ENCODE results near the gene CCDC93.
"Not testable (repeated sequence)": the region's sequence is repeated elsewhere in the genome, so short reads cannot be mapped to it uniquely, and the experiment has no call there.

CCDC93 gene

DNA sequence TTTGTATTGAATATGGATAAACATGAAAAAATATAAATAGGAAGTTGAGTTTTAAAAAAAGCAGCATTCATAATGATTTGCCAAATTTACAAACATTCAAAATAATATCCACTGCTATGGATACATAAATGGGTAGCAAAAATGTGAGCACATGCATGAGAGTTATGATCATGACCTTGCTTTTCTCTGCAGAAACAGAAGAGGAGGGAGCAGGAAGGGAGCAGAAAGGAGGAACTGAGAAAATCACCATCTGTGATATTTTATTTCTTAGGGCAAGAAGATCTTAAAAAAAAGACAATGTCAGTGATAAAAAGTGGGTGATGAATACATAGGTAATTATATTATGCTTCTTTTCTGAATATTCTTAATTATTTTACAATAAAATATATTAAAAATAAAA is 17.7 kb upstream of the CCDC93 start:
- H3K4me3 ChIP-seq (ENCODE audit: low read depth, low read length): no peak overlapping the region
- TF ChIP-seq, protein P1, sequence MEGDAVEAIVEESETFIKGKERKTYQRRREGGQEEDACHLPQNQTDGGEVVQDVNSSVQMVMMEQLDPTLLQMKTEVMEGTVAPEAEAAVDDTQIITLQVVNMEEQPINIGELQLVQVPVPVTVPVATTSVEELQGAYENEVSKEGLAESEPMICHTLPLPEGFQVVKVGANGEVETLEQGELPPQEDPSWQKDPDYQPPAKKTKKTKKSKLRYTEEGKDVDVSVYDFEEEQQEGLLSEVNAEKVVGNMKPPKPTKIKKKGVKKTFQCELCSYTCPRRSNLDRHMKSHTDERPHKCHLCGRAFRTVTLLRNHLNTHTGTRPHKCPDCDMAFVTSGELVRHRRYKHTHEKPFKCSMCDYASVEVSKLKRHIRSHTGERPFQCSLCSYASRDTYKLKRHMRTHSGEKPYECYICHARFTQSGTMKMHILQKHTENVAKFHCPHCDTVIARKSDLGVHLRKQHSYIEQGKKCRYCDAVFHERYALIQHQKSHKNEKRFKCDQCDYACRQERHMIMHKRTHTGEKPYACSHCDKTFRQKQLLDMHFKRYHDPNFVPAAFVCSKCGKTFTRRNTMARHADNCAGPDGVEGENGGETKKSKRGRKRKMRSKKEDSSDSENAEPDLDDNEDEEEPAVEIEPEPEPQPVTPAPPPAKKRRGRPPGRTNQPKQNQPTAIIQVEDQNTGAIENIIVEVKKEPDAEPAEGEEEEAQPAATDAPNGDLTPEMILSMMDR (IDR thresholded peaks at IDR 0.05; ENCODE audit: borderline replicate concordance, insufficient read depth, low read depth, low read length): no peak

GRCh38 chr2:118029025-118029424 is 15.2 kb upstream of the CCDC93 start:
- TF ChIP-seq, protein P1 (IDR thresholded peaks at IDR 0.05; ENCODE audit: borderline replicate concordance, insufficient read depth, low read depth, low read length): no peak
- no peak overlapping the region for H3K4me3 ChIP-seq (ENCODE audit: low read depth, low read length)

DNA sequence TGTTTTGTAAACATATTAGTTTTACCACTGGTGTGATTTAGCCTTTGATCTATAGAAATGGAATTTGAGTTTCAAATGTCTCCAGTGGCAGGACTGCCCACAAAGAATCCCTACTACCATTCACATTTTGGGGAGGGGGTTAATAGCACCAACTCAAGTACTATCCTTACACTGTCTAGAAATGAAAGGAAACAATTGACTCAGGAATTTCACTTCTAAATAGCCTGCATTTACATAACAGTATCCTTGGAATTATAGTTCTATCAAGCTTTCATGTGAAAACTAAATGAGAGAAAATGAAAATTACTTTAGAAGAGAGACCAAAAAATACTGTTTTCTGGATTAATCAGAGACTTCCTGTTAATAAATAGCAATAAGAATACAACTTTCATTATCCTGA is 7.5 kb upstream of the CCDC93 start:
- TF ChIP-seq, protein P1 (IDR thresholded peaks at IDR 0.05; ENCODE audit: borderline replicate concordance, insufficient read depth, low read depth, low read length): no peak
- no peak overlapping the region for H3K4me3 ChIP-seq (ENCODE audit: low read depth, low read length)

GRCh38 chr2:118019821-118020220 is 6.0 kb upstream of the CCDC93 start:
- no peak overlapping the region for H3K4me3 ChIP-seq (ENCODE audit: low read depth, low read length)
- TF ChIP-seq, protein P1 (IDR thresholded peaks at IDR 0.05; ENCODE audit: borderline replicate concordance, insufficient read depth, low read depth, low read length): no peak

GRCh38 chr2:118016911-118017310 is 3.0 kb upstream of the CCDC93 start:
- H3K4me3 ChIP-seq (ENCODE audit: low read depth, low read length): no peak overlapping the region

GRCh38 chr2:118015761-118016160 is 1.9 kb upstream of the CCDC93 start:
- not testable (repeated sequence) for H3K4me3 ChIP-seq (ENCODE audit: low read depth, low read length)

More at GRCh38 chr2:118016911-118017310, 3.0 kb upstream of the CCDC93 start:
- TF ChIP-seq, protein P1 (IDR thresholded peaks at IDR 0.05; ENCODE audit: borderline replicate concordance, insufficient read depth, low read depth, low read length): no peak

- TF ChIP-seq, protein P1 (IDR thresholded peaks at IDR 0.05; ENCODE audit: borderline replicate concordance, insufficient read depth, low read depth, low read length): no peak
- peak overlapping the region; percentile 95 for H3K4me3 ChIP-seq (ENCODE audit: low read depth, low read length)
Measured at GRCh38 chr2:118014492-118014824, 588 bp upstream of the CCDC93 start.

DNA sequence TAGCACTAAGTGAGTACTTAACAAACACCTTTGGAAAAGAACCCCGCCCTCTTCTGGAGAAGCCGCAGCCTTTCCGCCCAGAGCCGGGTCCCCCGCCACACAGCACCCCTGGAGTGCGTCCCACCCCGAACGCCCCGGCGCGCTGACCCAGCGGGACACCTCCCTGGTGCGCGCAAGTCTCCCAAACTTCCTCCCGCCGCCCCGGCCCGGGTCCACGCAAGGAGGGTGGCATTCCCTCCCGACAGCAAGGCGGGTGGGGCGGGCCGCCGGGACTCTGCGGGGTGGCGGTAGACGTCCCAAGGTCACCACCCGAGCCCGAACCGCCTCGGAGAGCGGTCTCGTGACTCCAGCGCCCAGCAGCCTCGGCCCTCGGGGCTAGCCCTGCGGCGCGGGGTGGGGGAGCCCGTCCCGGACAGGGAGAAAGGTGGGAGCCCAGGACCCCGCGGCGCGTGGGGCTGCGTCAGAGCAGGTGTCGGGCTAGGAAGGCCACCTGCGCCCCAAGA is 598 bp downstream of the CCDC93 start:
- TF ChIP-seq, protein P1 (IDR thresholded peaks at IDR 0.05; ENCODE audit: borderline replicate concordance, insufficient read depth, low read depth, low read length): no peak
- peak overlapping the region; percentile 95 for H3K4me3 ChIP-seq (ENCODE audit: low read depth, low read length)

Measured in GM12875 (cell line).